ENCODE results near the gene PFDN2.
A peak's percentile ranks its signal among the peaks of the same experiment; 100 is the strongest.

Gene PFDN2, protein sequence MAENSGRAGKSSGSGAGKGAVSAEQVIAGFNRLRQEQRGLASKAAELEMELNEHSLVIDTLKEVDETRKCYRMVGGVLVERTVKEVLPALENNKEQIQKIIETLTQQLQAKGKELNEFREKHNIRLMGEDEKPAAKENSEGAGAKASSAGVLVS

DNA sequence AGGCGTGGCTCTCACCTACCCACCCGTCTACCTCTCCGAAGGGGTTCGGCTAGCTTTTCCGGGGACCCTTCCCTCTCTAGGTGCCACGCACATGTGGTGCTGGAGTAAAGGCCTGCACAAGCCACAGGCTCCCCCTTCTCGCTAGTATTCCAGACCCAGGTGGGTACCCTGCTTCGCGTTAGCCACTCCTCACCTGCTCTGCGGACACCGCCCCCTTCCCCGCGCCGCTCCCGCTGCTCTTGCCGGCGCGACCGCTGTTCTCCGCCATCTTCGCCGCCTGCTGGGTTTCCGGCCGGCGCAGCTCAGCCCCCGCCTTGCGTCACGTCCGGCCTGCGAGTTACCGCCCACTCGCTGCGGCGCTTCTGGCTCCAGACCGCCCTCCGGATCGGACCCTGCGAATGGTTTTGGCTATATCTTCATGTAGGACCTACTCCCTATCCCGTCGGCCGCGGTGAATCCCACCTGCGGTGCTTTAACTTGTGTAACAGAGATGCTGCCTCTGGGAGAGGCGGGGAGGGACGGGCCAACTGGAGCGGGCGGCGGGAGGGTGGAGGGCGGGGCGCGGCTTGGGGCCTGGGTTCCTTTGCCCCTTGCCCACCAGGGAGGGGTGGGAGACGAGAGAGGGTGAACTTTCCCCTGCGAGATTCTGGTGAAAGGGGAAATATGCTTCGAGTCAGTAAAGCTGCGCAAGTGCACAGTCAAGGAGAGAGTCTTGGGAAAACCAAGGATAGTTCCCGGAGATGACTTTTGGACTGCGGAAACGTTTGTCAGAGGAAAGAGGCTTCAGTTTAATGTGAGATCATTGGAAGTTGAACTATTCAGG lies at the start of gene PFDN2, which contains the start of gene NIT1:
Gene PFDN2 (minus strand): TSS at position 279 of the 823 bp plus-strand sequence. CDS start 11 bp downstream, at position 268.
Gene NIT1 (plus strand): TSS at position 347 of the 823 bp plus-strand sequence. CDS start 72 bp downstream, at position 419.
- peak; percentile 66 to 91 for DNase-seq

DNA sequence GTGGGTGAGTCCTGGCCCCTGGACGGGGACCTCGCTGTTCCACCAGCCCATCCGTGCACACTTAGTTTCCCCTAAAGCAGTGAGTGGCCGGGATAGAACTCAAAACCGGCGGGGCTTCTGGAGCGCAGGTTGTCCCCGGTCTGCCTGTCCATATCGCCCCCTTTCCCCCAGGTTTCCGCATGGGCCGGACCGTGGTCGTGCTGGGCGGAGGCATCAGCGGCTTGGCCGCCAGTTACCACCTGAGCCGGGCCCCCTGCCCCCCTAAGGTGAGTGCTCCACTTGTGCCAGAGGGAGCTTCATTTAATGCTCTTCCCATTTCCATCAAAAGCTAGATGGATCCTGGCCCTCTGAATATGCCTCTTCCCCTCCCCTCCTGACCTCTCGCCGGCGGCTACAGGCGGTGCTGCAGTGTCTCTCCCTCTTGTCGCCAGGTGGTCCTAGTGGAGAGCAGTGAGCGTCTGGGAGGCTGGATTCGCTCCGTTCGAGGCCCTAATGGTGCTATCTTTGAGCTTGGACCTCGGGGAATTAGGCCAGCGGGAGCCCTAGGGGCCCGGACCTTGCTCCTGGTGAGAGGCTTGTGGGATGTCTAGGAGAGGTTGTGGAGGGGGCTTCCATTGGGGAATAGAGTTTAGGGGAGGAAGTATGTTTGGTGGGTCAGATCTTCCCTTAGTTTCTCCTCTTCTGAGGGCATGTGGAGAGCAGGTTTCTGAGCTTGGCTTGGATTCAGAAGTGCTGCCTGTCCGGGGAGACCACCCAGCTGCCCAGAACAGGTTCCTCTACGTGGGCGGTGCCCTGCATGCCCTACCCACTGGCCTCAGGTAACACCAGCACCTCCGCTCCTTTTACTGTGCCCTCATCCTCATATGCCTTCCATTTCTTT lies 49.1 kb upstream of the PFDN2 start:
- peak; percentile 53 to 63 for DNase-seq

DNA sequence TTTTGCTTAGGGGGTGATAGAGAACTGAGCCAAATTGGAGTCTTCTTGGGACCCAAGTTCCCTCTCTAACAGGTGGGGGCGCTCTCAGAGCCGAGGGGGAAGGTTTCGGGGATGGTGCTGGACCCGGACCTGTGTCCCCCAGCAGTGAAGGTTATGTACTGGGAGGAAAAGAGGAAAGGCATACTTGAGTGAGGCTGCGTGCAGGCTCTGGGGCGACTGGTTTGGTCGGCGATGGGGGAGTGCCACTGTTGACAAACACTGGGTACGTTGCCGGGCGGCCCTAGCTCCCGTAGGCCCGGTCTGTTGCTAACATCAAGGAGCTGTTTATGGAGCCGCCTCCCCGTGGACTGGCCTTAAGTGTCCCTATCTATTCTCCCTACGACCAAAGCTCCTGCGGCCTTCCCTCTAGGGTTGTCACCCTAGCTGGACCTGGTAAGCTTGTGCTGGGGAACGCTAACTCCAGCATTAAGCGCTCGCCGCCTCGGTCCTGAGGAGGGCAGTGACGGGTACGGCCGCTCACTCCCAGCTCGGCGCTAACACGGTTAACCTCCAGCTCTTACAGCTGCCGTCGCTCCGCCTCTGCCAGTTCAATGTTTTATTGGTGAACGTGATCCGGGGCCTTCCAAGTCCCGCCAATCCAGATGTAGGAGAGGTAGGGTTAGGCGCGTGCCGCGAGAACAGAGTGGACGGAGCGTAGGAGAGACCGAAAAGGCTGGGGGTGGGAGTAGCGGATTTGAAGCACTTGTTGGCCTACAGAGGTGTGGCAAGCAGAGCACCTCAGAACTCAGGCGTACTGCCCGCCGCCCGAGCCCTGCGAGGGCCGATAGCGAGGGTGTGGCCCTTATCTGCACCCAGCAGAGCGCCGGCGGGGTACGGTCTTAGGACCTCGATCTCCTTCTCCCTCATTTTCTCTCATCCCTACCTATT lies 48.2 kb upstream of the PFDN2 start, which contains the start of gene PPOX:
Gene PPOX (plus strand): TSS at position 685 of the 927 bp plus-strand sequence. CDS start 422 bp downstream, outside the sequence.
- DNase-seq, result peak; percentile 99 to 100

DNA sequence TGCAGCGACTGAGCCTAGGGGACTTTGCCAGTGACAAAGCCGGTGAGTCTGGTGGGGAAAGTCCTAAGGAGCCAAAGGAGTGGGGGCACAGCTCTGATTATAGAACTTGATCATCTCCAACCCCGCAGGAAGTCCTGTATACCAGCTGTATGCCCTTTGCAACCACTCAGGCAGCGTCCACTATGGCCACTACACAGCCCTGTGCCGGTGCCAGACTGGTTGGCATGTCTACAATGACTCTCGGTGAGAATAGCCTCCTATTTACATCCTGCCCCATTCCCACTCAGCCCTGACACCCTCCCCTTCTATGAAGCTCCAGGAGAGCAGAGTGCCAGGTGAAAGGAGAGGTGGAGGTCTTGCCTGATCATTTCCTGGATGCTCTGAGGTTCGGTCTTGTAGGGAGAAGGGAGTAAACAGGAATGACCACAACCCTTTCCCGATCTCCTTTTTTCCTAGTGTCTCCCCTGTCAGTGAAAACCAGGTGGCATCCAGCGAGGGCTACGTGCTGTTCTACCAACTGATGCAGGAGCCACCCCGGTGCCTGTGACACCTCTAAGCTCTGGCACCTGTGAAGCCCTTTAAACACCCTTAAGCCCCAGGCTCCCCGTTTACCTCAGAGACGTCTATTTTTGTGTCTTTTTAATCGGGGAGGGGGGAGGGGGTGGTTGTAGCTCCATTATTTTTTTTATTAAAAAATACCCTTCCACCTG lies 47.2 kb upstream of the PFDN2 start:
- DNase-seq, result no peak

DNA sequence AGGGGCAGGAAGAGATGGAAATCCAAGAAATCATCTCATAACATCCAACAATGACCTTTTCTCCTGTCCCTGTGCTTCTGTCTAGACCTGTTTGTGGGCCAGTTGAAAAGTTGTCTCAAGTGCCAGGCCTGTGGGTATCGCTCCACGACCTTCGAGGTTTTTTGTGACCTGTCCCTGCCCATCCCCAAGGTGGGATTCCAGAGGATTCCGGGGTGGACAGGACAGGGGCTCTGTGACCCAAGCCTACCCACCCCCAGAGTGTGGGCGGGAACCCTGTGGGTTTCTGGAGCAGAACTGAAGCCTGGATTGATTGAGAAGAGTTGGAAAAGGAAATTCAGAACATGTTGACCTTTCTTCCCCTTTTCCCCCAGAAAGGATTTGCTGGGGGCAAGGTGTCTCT lies 46.0 kb upstream of the PFDN2 start:
- no peak for DNase-seq

DNA sequence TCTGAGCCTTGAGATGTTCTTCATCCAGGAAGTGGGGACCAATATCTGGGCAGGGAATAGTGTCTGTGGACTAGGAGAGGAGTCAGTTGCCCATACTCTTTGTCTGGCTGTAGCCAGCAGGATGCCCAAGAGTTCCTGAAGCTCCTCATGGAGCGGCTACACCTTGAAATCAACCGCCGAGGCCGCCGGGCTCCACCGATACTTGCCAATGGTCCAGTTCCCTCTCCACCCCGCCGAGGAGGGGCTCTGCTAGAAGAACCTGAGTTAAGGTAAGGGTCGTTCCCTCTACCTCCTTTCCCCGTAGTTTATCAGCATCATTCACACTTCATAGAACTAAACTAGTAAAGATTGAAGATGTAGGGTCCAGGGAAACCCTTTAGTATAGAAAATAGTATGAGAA lies 45.0 kb upstream of the PFDN2 start:
- no peak for DNase-seq

DNA sequence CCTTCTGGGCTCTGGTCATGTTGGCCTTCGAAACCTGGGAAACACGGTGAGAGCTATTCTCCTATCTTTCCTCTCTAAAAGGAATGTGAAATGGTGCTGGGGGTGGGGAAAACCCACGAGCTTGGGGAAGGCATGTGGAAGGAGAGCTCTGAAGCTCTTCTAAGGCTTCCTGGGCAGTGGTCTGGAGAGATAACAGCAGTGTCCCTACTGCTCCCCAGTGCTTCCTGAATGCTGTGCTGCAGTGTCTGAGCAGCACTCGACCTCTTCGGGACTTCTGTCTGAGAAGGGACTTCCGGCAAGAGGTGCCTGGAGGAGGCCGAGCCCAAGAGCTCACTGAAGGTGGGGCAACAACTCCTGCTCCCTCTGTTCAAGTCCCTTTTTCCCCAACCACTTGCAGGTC lies 44.2 kb upstream of the PFDN2 start:
- DNase-seq, result no peak

DNA sequence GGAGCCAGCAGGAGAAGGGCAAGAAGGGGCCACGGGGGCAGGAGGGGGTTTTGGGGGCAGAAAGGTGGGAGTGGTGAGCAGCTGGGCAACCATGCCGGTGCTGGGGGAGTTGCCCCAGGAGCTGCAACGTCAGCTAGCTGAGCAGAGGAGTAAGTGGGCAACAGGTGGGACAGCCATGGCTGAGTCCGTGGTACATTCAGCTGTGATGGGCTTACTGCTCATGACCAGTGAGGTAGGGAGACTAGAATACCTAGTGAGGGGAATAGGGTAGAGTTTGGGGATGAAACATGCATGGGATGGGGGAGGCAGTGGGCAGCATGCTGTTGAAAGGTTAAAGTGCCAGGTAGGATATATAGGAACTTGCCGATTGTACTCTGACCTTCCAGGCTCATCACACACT lies 43.8 kb upstream of the PFDN2 start:
- no peak for DNase-seq

DNA sequence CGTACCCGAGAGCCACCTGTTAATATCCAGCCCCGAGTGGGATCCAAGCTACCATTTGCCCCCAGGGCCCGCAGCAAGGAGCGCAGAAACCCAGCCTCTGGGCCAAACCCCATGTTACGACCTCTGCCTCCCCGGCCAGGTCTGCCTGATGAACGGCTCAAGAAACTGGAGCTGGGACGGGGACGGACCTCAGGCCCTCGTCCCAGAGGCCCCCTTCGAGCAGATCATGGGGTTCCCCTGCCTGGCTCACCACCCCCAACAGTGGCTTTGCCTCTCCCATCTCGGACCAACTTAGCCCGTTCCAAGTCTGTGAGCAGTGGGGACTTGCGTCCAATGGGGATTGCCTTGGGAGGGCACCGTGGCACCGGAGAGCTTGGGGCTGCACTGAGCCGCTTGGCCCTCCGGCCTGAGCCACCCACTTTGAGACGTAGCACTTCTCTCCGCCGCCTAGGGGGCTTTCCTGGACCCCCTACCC lies 42.9 kb upstream of the PFDN2 start:
- no peak for DNase-seq

DNA sequence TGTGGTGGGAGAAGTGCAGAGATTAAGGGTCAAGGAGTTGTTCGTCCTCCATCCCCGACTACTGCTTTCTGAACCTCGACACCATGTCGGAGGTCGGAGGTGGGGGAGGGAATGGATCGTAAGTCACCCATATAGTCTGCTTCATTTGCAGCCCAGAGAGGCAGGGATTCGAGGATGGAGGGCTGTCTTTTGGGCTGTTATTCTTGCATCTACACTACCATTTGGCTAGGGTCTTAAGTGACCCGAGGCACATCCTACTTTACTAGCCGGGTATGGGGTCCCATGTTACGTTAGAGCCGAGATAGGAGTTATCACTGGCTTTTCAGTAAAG lies 42.0 kb upstream of the PFDN2 start:
- no peak for DNase-seq

DNA sequence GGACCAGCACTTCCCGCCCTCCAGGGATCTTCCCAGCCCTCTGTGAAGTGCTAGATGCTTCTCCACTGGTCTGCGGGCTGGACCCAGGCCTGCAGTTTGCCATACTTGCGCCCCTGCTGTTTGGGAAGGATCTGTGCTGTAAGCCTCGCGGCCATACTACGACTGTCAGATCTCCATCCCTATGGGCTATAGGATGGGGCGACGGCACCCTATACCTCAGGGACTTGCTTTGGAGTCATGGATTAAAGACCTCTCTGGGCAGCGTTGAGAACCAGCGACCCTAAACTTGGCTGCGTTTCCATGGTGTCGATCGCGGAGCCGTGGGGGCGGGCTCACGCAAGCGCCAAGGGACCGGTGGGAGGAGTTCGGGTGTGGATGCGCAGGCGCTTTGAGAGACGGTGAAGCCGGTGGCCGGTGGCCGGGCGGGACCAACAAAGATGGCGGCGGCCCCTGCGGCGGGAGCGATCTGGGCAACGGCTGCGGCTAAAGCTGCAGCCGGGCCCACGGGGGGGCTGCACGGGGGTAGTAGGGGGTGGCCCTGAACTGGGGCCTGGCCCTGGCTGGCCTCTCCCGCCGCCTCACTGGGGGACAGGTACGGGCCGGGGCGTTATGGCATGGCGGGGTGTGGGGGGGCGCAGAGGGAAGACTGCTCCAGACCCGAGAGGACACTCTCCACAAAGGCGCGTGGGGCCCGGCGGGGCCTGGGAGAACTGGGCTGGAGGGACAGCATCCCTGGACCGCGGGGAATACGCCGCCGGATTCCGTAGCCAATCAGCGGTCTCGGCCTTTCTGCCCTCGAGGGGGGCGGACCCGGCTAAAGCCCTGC lies 41.5 kb upstream of the PFDN2 start, which contains the start of gene USP21:
Gene USP21 (plus strand): TSS at position 414 of the 826 bp plus-strand sequence. CDS start 1,141 bp downstream, outside the sequence.
- DNase-seq, result peak; percentile 87 to 93

DNA sequence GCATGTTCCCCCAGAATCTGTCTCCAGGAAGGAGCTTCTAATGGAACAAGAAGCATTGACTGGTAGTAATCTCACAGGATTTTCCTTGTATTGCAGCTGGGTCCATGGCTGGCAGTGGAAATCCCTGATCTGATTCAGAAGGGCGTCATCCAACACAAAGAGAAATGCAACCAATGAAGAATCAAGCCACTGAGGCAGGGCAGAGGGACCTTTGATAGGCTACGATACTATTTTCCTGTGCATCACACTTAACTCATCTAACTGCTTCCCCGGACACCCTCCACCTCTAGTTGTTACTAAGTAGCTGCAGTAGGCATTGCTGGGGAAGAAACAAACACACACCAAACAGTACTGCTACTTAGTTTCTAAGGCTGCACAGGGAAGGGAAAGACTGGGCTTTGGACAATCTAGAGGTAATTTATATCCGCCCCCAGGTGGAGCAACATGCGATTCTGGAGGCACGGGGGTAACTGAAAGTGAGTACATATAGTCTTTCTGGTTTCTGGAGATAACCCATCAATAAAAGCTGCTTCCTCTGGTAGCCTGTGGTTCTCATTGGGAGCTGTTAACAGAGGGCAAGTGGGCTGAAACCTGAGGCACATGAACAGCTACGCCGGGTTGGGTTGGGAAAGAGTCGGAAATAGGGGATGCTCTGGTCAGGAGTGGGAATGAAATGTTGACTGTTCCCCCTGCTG lies 40.6 kb upstream of the PFDN2 start:
- no peak for DNase-seq

DNA sequence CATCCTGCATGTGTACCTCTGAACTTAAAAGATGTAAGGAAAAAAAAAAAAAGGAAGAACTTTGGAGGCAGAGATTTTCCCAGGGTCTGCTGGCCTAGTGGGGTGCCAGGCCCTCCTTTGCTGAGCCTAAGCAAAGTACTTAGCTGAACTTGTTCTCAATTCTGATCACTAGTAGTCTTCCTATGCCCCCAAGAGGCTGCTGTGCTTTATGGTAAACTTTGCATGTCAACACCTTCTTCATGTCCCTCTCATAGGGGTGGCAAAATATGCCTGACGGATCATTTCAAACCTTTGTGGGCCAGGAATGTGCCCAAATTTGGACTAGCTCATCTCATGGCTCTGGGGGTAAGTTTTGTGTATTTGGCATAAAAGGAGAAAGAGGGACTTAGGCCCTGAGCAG lies 40.0 kb upstream of the PFDN2 start:
- DNase-seq, result no peak

DNA sequence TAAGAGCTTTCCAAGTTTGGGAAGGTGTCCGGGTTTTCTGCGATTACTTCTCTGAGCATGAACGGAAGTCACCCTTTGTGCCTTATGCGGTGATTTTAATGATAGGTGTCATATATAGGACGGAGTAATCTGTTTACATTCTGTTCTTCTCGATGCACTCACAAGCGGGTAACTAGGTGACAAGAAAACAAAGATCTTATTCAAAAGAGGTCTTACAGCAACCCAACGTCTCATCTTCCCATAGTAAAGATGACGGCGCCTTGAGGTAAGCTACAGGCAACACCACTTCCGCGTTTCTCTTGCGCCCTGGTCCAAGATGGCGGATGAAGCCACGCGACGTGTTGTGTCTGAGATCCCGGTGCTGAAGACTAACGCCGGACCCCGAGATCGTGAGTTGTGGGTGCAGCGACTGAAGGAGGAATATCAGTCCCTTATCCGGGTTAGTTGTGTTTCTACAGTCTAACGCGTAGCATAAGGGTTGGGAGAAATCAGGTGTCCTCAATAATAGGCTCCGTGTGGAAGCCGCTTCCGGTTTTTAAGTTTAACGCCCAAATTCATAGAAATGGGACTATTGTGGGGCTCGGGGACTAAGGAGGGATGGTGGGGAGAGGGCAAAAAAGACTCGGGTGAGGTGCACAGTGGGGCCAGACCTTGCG lies 36.0 kb upstream of the PFDN2 start, which contains the start of gene UFC1:
Gene UFC1 (plus strand): TSS at position 297 of the 656 bp plus-strand sequence. CDS start 20 bp downstream, at position 317.
- peak; percentile 88 to 93 for DNase-seq

DNA sequence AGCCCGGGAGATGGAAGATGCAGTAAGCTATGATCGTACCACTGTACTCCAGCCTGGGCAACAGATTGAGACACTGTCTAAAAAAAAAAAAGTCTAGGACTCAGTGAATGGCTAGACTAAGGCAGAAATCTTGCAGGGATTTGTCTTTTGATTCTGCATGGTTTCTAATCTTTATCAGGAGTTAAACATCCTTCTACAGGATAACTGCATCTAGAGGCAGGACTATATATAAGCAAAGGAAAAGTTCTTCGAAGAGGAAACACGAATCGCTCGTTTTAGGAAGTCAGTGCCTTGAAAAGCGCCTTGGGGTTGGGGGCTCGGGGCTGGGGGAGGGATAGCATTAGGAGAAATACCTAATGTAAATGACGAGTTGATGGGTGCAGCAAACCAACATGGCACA lies 35.3 kb upstream of the PFDN2 start:
- DNase-seq, result no peak

DNA sequence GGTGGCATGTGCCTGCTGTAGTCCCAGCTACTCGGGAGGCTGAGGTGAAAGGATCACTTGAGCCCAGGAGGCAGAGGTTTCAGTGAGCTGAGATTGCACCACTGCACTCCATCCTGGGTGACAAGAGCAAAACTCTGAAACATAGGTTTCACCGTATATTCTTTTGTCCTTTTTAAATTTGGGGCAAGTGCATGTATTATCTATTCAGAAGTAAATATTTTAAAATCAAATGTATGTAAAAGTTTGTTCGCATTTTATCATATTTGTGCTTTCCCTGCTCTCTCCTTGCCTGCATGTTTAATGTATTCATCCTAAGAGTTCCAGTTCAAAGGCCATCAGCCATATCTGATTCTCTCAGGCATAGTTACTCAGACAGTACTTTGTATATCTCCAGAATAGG lies 28.0 kb upstream of the PFDN2 start:
- no peak for DNase-seq

DNA sequence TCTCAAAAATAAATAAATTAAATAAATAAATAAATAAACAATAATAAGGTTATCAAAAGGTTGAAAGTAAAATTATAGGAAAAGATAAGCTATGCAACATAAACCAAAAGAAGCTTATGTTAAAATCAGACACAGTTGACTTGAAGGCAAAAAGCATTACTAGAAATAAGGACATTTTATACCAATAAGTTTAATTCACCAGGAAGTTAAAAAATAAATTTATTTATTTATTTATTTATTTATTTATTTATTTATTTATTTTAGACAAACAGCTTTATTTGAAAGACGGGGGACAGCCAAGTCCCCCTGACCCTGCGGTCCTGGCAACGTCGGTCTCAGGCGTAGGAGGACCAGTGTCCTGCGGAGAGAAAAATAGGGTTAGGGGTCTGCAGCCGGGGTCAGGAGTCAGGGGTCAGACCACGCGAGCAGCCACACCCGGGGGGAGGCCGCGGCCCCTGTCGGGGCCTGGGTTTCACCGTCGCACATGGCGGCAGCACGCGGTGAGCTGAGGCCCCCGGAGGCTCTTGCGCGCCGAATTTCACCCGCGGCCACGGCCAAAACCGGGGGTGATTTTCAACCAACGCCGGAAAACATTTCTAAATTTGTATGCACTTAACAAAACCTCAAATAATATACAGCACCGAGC lies 23.0 kb upstream of the PFDN2 start:
- no peak for DNase-seq

DNA sequence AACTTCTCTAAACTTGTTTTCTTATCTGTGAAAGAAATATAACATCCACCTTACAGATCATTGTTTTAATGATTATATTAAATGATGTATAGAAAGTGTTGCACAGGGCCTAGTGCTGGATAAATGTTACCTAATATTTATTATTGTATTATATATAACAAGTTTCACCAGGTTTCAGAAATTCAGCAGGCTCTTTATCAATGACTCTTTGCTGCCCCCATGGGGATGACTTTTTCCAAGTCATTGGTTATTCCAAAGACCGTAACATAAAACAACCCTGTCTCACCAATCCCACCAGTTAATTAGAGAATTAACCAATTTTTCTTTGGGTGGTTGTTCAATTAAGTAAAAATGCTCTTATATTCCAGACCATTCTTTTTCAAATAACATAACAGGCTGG lies 21.9 kb upstream of the PFDN2 start:
- peak in 1 of 2 experiments; percentile 50 for DNase-seq

Measured in SHP77 (cell line).